Measurements from ENCODE around the gene CAPZB.

- TF ChIP-seq, protein P1, sequence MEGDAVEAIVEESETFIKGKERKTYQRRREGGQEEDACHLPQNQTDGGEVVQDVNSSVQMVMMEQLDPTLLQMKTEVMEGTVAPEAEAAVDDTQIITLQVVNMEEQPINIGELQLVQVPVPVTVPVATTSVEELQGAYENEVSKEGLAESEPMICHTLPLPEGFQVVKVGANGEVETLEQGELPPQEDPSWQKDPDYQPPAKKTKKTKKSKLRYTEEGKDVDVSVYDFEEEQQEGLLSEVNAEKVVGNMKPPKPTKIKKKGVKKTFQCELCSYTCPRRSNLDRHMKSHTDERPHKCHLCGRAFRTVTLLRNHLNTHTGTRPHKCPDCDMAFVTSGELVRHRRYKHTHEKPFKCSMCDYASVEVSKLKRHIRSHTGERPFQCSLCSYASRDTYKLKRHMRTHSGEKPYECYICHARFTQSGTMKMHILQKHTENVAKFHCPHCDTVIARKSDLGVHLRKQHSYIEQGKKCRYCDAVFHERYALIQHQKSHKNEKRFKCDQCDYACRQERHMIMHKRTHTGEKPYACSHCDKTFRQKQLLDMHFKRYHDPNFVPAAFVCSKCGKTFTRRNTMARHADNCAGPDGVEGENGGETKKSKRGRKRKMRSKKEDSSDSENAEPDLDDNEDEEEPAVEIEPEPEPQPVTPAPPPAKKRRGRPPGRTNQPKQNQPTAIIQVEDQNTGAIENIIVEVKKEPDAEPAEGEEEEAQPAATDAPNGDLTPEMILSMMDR (IDR thresholded peaks at IDR 0.05; ENCODE audit: borderline replicate concordance, extremely low read depth, low read length, poor library complexity, severe bottlenecking): no peak
- TF ChIP-seq EZH2 (IDR thresholded peaks at IDR 0.05; ENCODE audit: borderline replicate concordance, low read depth, low read length, severe bottlenecking): no peak
These were observed 20.5 kb upstream of the CAPZB start for GRCh38 chr1:19505693-19506457.

Data from DND-41 (cell line).